HG02938 (cell line): ENCODE measurements around the gene GRK1.
"Not testable (repeated sequence)": the region's sequence is repeated elsewhere in the genome, so short reads cannot be mapped to it uniquely, and the experiment has no call there.

Experiments
- ATAC-seq: cut with Tn5 transposase; IDR thresholded peaks from one replicate; pipeline ENCODE4 v1.9.1; 2021; ENCODE audit warnings: mild to moderate bottlenecking, moderate library complexity; ENCODE audit not compliant: unreplicated experiment

Gene GRK1

GRCh38 chr13:113725329-113726105 lies 58.5 kb downstream of the GRK1 start:
- not testable (repeated sequence) for ATAC-seq

- not testable (repeated sequence) for ATAC-seq
Measured at GRCh38 chr13:113726106-113726821, 59.2 kb downstream of the GRK1 start.

GRCh38 chr13:113726961-113727411 lies 60.0 kb downstream of the GRK1 start:
- no peak for ATAC-seq

GRCh38 chr13:113728571-113729054 lies 61.6 kb downstream of the GRK1 start:
- ATAC-seq: no peak

DNA sequence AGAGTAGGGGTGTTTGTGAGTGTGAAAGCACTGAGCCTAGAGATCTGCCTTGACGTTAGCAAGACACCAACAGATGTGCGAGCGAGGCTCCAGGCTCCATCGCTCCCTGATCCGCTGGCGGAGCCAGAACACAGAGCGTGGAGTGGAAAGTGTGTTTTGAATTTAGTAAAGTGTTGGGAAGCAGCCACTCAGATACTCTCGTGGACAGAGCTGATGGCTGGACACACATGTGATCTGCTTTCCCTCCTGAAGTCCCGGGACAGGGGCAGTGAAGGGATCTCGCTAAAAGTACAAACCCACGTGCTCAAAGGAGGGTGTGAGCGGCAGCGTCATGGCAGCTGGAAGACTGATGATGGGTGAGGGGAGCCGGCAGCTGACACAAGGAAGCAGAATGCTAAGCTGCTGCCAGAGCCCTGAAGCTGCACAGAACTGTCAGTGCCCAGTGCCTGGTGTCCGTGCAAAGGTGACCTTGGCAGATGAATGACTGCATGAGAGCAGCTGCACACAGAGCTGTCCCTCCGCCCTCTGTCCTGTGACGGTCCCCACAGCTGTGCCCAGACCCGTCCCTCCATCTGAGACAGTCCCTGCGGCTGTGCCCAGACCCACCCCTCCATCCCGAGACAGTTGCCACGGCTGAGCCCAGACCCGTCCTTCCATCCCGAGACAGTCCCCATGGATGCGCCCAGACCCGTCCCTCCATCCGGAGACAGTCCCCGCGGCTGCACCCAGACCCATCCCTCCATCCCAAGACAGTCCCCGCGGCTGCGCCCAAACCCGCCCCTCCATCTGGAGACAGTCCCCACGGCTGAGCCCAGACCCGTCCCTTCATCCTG lies 62.4 kb downstream of the GRK1 start:
- no peak for ATAC-seq

DNA sequence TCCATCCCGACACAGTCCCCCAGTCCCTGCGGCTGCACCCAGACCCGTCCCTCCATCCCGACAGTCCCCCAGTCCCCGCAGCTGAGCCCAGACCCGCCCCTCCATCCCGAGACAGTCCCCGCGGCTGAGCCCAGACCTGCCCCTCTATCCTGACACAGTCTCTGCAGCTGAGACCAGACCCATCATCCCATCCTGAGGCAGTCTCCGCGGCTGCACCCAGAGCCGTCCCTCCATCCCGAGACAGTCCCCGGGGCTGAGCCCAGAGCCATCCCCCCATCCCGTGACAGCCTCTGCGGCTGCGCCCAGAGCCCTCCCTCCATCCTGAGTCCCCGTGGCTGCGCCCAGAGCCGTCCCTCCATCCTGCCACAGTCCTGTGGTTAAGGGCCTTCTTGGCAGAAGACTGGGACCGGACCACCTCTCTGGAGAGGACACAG lies 63.3 kb downstream of the GRK1 start:
- ATAC-seq: no peak

GRCh38 chr13:113730831-113731191 lies 63.8 kb downstream of the GRK1 start:
- ATAC-seq: no peak

GRCh38 chr13:113731192-113732175 lies 64.5 kb downstream of the GRK1 start:
- no peak for ATAC-seq

GRCh38 chr13:113732176-113732960 lies 65.3 kb downstream of the GRK1 start:
- ATAC-seq: no peak

GRCh38 chr13:113732961-113733950 lies 66.2 kb downstream of the GRK1 start:
- ATAC-seq: no peak

- no peak for ATAC-seq
Measured at GRCh38 chr13:113734099-113734825, 67.2 kb downstream of the GRK1 start.

GRCh38 chr13:113734826-113735125 lies 67.8 kb downstream of the GRK1 start:
- no peak for ATAC-seq

DNA sequence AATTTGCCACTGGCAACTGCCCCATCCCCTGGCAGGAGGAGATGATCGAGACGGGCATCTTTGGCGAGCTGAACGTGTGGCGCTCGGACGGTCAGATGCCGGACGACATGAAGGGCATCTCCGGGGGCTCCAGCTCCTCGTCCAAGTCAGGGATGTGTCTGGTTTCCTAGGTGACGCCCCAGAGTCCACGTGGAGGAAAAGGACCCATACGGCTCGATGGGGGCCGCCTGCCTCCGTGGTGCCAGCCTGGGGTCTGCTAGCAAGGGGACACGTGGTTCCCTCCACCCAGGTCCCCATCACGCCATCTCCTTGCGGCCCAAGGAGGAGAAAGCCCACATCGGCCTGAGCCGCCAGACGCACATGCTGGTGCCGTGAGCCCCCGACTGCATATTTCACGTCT lies 68.2 kb downstream of the GRK1 start:
- no peak for ATAC-seq

- no peak for ATAC-seq
Measured at GRCh38 chr13:113735750-113736149, 68.7 kb downstream of the GRK1 start.

DNA sequence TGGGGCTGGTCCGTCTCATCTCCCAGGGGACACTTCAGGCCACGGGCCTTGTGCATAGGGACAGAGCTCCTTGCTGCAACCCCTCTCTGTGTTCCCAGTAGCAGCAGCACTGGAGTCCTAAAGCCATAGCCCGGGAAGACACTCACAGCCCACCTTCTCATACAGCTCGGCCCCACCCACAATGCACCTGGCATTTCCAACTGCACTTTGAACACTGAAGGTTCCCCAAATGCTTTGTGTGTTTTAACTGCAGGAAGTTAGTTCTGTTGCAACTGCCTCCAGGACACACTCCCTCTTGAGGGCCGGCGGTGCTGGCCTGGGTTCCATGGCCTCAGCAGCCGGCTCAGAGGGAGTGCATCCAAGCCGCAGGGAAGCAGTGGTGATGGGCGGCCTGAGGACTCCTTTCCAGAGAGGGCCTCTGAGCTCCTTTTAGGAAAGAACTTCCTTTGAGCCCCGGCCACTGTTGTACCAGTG lies 69.3 kb downstream of the GRK1 start:
- no peak for ATAC-seq

DNA sequence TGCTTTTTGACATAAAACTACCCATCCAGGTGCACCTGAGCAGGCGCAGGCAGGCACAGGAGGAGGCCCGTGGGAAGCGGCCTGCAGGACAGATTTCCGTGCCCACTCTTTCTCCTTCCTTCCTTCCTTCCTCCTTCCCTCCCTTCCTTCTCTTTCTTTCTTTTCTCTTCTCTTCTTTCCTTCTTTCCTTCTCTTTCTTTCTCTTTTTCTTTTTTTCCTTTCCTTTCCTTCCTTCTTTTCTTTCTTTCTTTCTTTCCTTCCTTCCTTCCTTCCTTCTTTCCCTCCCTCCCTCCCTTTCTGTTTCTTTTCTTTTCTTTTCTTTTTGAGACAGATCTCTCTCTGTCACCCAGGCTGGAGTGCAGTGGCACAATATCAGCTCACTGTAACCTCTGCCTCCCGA lies 70.8 kb downstream of the GRK1 start:
- ATAC-seq: no peak

GRCh38 chr13:113739527-113740285 lies 72.7 kb downstream of the GRK1 start:
- ATAC-seq: no peak
